Measurements from ENCODE around the gene AIG1. TPM values are rescaled to one million over a fixed set of nuclear protein-coding genes. Genes with fewer than 3 reads are reported as not detected.
"Not testable (repeated sequence)": the region's sequence is repeated elsewhere in the genome, so short reads cannot be mapped to it uniquely, and the experiment has no call there.

Gene AIG1
- total RNA-seq, 2 experiments from 2014 or later: 11.7 to 12.1 TPM

GRCh38 chr6:143232849-143233248, 172.2 kb downstream of the AIG1 start:
- H3K9me3 Mint-ChIP-seq: no peaks in the 10 kb centered on the region
- H3K27ac Mint-ChIP-seq: no peak overlapping the region
- H3K4me1 Mint-ChIP-seq: no peaks in the 10 kb centered on the region
- peak; percentile 32 for DNase-seq
- CTCF ChIA-PET: interaction anchor here (0.6 to 1.0 kb wide), 3 partner anchors 15 to 551 kb away, joined by 3 read pairs; no protein-coding TSS in a partner anchor
- H3K4me3 Mint-ChIP-seq: no peak overlapping the region
- H3K27me3 Mint-ChIP-seq: no peaks in the 10 kb centered on the region
- POLR2A ChIA-PET: no interaction called here
- H3K36me3 Mint-ChIP-seq (ENCODE audit: low read depth): no peaks in the 10 kb centered on the region

- Mint-ChIP-seq H3K4me1 (no peaks in the 10 kb centered on the region), H3K27me3 (no peaks in the 10 kb centered on the region), H3K27ac (no peak overlapping the region), H3K36me3 (ENCODE audit: low read depth) (no peaks in the 10 kb centered on the region), H3K4me3 (no peak overlapping the region), H3K9me3 (no peaks in the 10 kb centered on the region)
- ChIA-PET POLR2A (no interaction called here), CTCF (no interaction called here)
- DNase-seq: no peak
Measured at GRCh38 chr6:143233554-143234285, 173.0 kb downstream of the AIG1 start.

- DNase-seq: no peak
- Mint-ChIP-seq H3K36me3 (ENCODE audit: low read depth) (no peaks in the 10 kb centered on the region), H3K27me3 (no peaks in the 10 kb centered on the region), H3K4me1 (no peaks in the 10 kb centered on the region), H3K4me3 (no peak overlapping the region), H3K27ac (no peak overlapping the region), H3K9me3 (no peaks in the 10 kb centered on the region)
- ChIA-PET CTCF (no interaction called here), POLR2A (no interaction called here)
Measured at GRCh38 chr6:143234734-143235133, 174.0 kb downstream of the AIG1 start.

DNA sequence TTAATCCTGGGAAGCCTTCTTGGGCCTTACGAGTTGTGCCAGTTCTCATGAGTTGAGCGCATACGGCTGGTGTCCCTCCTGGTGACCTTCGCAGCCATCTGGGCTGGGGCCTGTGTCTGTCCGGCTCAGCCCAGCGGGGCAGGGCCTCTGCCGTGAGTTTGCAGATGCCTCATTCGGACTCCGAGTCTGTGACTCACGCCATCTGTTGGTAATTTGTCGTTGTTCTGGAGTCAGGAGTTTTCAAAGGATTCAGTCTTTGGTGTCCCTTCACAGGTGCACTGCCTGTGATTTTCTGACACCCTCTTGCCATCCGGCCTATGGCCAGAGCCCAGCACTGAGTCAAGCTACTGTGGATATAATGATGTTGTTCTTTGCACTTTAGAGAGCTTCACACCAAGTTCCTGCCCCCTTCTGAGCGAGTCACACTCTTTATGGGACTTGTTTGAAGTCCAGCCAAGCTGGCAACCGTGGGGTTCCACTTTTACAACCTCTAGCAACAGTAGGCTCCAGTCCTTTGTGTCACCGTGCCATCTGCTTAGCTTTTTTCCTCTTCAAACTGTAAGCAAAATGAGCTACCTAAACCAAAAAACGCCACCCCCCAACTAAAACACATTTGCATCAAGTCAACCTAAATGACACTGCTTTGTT, 175.6 kb downstream of the AIG1 start:
- Mint-ChIP-seq H3K4me1 (no peaks in the 10 kb centered on the region), H3K27ac (no peak overlapping the region), H3K9me3 (no peaks in the 10 kb centered on the region), H3K4me3 (no peak overlapping the region), H3K27me3 (no peaks in the 10 kb centered on the region), H3K36me3 (ENCODE audit: low read depth) (no peaks in the 10 kb centered on the region)
- ChIA-PET POLR2A (no interaction called here), CTCF (interaction anchor here (0.7 kb wide), 1 partner anchor 31 kb away, joined by 3 read pairs; no protein-coding TSS in a partner anchor)
- DNase-seq: no peak

GRCh38 chr6:143238306-143238705, 177.6 kb downstream of the AIG1 start:
- Mint-ChIP-seq H3K4me1 (no peaks in the 10 kb centered on the region), H3K27ac (no peak overlapping the region), H3K27me3 (no peaks in the 10 kb centered on the region), H3K9me3 (no peaks in the 10 kb centered on the region), H3K4me3 (no peak overlapping the region), H3K36me3 (ENCODE audit: low read depth) (no peaks in the 10 kb centered on the region)
- ChIA-PET POLR2A (no interaction called here), CTCF (no interaction called here)
- DNase-seq: no peak

GRCh38 chr6:143241111-143241510, 180.4 kb downstream of the AIG1 start:
- Mint-ChIP-seq H3K9me3 (peaks cover 5% of the 10 kb centered on the region), H3K4me1 (no peaks in the 10 kb centered on the region), H3K27ac (no peak overlapping the region), H3K36me3 (ENCODE audit: low read depth) (no peaks in the 10 kb centered on the region), H3K4me3 (no peak overlapping the region), H3K27me3 (no peaks in the 10 kb centered on the region)
- POLR2A ChIA-PET: no interaction called here
- DNase-seq: no peak
- CTCF ChIA-PET: no interaction called here

- POLR2A ChIA-PET: no interaction called here
- H3K36me3 Mint-ChIP-seq (ENCODE audit: low read depth): no peaks in the 10 kb centered on the region
- no peak for DNase-seq
- H3K9me3 Mint-ChIP-seq: peaks cover 9% of the 10 kb centered on the region
- H3K4me3 Mint-ChIP-seq: no peak overlapping the region
- H3K4me1 Mint-ChIP-seq: no peaks in the 10 kb centered on the region
- no peaks in the 10 kb centered on the region for H3K27me3 Mint-ChIP-seq
- CTCF ChIA-PET: no interaction called here
- no peak overlapping the region for H3K27ac Mint-ChIP-seq
Measured at GRCh38 chr6:143241911-143242310, 181.2 kb downstream of the AIG1 start.

DNA sequence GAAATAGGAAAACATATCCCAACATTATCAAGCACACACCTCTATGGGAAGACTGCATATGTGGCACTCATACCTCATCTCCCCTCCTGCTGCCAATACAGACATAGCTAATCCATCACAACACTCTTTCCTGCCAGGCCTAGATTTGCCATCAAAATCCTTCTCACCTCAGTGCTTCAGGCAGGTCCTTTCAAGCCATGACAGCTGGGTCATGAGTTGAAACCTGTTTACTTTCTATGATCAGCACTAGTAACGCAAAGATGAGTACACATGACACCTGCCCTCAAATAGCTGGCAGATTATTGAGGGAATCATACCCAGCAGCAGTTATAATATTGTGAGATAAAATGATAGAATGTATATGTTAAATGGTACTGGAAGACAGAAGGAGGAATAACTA, 183.1 kb downstream of the AIG1 start:
- H3K36me3 Mint-ChIP-seq (ENCODE audit: low read depth): no peaks in the 10 kb centered on the region
- no peak overlapping the region for H3K4me3 Mint-ChIP-seq
- peaks cover 13% of the 10 kb centered on the region for H3K9me3 Mint-ChIP-seq
- ChIA-PET POLR2A (no interaction called here), CTCF (no interaction called here)
- DNase-seq: no peak
- H3K27me3 Mint-ChIP-seq: no peaks in the 10 kb centered on the region
- no peak overlapping the region for H3K27ac Mint-ChIP-seq
- no peaks in the 10 kb centered on the region for H3K4me1 Mint-ChIP-seq

DNA sequence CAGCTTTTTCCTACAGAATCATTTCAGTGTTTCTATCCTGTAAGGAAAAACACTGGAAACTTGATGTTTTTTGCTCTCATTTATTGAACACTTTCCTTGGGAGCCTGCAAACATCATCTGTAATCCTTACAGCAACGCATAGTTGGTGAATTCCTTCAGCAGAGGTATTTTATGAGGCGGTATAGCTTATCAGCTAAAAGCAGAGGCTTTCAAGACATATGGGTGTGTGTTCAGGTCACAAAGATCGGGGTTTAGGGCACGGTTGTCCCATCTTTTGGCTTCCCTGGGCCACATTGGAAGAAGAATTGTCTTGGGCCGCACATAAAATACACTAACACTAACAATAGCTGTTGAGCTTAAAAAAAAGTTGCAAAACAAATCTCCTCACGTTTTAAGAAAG, 185.0 kb downstream of the AIG1 start:
- ChIA-PET POLR2A (no interaction called here), CTCF (no interaction called here)
- Mint-ChIP-seq H3K36me3 (ENCODE audit: low read depth) (no peaks in the 10 kb centered on the region), H3K9me3 (peaks cover 13% of the 10 kb centered on the region), H3K4me3 (no peak overlapping the region), H3K27ac (no peak overlapping the region), H3K27me3 (no peaks in the 10 kb centered on the region), H3K4me1 (no peaks in the 10 kb centered on the region)
- no peak for DNase-seq

- H3K4me3 Mint-ChIP-seq; H3K27me3 Mint-ChIP-seq; H3K4me1 Mint-ChIP-seq; POLR2A ChIA-PET; H3K27ac Mint-ChIP-seq; DNase-seq; H3K36me3 Mint-ChIP-seq (ENCODE audit: low read depth): not testable (repeated sequence)
- H3K9me3 Mint-ChIP-seq: peaks cover 13% of the 10 kb centered on the region
- CTCF ChIA-PET: interaction anchor here (1.2 kb wide), 1 partner anchor 24 kb away, joined by 3 read pairs; no protein-coding TSS in a partner anchor
Measured at GRCh38 chr6:143246166-143246775, 185.6 kb downstream of the AIG1 start.

DNA sequence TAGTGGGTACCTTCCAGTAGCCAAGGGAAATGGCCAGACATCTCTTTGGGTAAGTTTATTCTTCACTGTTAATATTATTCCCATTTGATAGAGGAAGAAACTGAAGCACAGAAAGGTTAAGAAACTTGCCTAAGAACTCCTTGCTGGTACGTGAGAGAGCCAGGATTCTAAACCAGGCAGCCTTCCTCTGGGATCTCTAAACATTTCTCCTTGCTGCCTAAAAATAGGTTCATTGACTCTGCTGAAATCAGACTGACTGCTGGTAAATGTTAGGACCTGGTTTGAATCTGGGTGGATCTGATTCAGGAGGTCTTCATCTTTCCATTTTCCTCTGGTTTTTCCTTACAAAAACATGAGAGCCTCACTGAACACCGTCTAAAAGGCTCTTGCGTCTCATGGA, 186.9 kb downstream of the AIG1 start:
- no peak overlapping the region for H3K4me3 Mint-ChIP-seq
- CTCF ChIA-PET: interaction anchor here (1.2 kb wide), 2 partner anchors 23 to 42 kb away, joined by 3 read pairs; no protein-coding TSS in a partner anchor
- DNase-seq: no peak
- no peaks in the 10 kb centered on the region for H3K4me1 Mint-ChIP-seq
- POLR2A ChIA-PET: no interaction called here
- no peaks in the 10 kb centered on the region for H3K27me3 Mint-ChIP-seq
- H3K9me3 Mint-ChIP-seq: peaks cover 13% of the 10 kb centered on the region
- no peak overlapping the region for H3K27ac Mint-ChIP-seq
- H3K36me3 Mint-ChIP-seq (ENCODE audit: low read depth): no peaks in the 10 kb centered on the region

DNA sequence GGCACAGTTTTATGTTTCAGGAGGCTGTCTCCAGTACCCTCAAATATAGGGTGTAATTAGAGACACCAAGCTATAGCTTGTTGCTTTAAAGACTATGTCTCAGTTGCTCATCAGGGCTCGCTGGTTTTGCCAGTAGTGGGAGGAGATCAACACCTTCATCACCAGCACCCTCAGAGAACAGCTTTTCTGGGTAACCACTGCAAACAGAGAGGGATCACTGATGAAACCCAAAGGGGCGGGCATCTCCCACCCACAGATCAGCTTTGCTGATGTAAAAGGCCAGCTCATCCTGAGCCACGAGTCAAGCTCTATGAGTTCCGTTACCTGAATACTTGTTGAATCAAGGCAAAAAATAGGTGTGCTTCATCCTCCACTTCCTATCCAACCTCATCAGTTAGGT, 187.7 kb downstream of the AIG1 start:
- H3K9me3 Mint-ChIP-seq: peaks cover 13% of the 10 kb centered on the region
- H3K27me3 Mint-ChIP-seq: no peaks in the 10 kb centered on the region
- H3K36me3 Mint-ChIP-seq (ENCODE audit: low read depth): no peaks in the 10 kb centered on the region
- DNase-seq: no peak
- no peaks in the 10 kb centered on the region for H3K4me1 Mint-ChIP-seq
- ChIA-PET POLR2A (no interaction called here), CTCF (interaction anchor here (0.6 to 1.2 kb wide), 2 partner anchors 43 to 187 kb away, joined by 3 to 4 read pairs; no protein-coding TSS in a partner anchor)
- H3K4me3 Mint-ChIP-seq: no peak overlapping the region
- no peak overlapping the region for H3K27ac Mint-ChIP-seq

DNA sequence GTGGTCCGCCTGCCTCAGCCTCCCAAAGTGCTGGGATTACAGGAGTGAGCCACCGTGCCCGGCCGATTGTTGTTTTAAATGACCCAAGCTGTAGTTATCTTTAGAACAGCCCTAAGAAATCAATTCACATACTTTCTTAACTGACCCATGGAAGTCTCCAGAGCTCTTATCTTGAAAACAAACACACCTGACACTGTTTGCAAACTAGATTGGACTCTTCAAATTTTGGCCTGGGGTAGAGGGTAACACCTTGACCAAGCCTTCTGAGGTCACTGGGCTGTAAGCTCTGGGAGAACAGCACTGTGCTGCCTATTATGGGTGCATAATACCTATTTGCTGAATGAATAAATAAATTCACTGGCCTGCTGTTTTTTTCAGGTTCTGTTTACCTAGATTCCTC, 190.6 kb downstream of the AIG1 start:
- Mint-ChIP-seq H3K4me3 (no peak overlapping the region), H3K9me3 (peaks cover 6% of the 10 kb centered on the region), H3K36me3 (ENCODE audit: low read depth) (no peaks in the 10 kb centered on the region), H3K27ac (no peak overlapping the region), H3K27me3 (no peaks in the 10 kb centered on the region), H3K4me1 (no peaks in the 10 kb centered on the region)
- CTCF ChIA-PET: no interaction called here
- POLR2A ChIA-PET: no interaction called here
- no peak for DNase-seq
